OCI-LY7 (cell line): ENCODE results near the gene MT1H. TPM values are rescaled to one million over a fixed set of nuclear protein-coding genes. Genes with fewer than 3 reads are reported as not detected.
"Not testable (repeated sequence)": the region's sequence is repeated elsewhere in the genome, so short reads cannot be mapped to it uniquely, and the experiment has no call there.

ENCODE experiments used
- BruUV-seq: library from RNA; stranded (reverse); fragments of 400-500 nt; replicated peaks from 2 replicates; lab custom pipeline; 2021; lab: Mats Ljungman, UMichigan
- CTCF ChIA-PET: fragments of 300-600 bp; sonication (Branson Sonifier 250); formaldehyde crosslinking; loops from one replicate; lab custom pipeline; 2022; ENCODE audit warnings: antibody characterized with exemption; ENCODE audit not compliant: unreplicated experiment; lab: Charles Lee
- POLR2A ChIA-PET: fragments of 300-600 bp; sonication (Branson Sonifier 250); formaldehyde crosslinking; loops from one replicate; lab custom pipeline; 2022; ENCODE audit warnings: antibody characterized with exemption; lab: Charles Lee
- DNase-seq: peaks from one replicate; pipeline ENCODE4 v3.0.0-alpha.2; 2015; ENCODE audit warnings: low spot score
- H2AFZ ChIP-seq: fragments of 200-600 bp; sonication (generic), shearing (Covaris generic); 2 replicates; pipeline ENCODE4 v1.6.1; 2014; ENCODE audit warnings: mild to moderate bottlenecking, antibody characterized with exemption, low read length, moderate library complexity
- H3K27ac ChIP-seq: fragments of 200-600 bp; sonication (generic); 2 replicates; pipeline ENCODE4 v1.5.1; 2014; ENCODE audit warnings: mixed run types, low read depth, mild to moderate bottlenecking, moderate library complexity, low read length, inconsistent platforms; ENCODE audit not compliant: poor library complexity, severe bottlenecking
- H3K36me3 ChIP-seq: fragments of 200-600 bp; sonication (generic); 2 replicates; pipeline ENCODE4 v1.6.1; 2014; ENCODE audit warnings: mild to moderate bottlenecking, antibody characterized with exemption, low read length, moderate library complexity, mixed read lengths; ENCODE audit not compliant: insufficient read depth
- H3K4me1 ChIP-seq: fragments of 200-600 bp; sonication (generic); 2 replicates; pipeline ENCODE4 v1.5.1; 2014; ENCODE audit warnings: mild to moderate bottlenecking, low read length; ENCODE audit not compliant: insufficient read depth, poor library complexity, severe bottlenecking
- H3K4me2 ChIP-seq: fragments of 200-600 bp; sonication (generic); 2 replicates; pipeline ENCODE4 v1.6.1; 2014; ENCODE audit warnings: mild to moderate bottlenecking, low read length
- H3K4me3 ChIP-seq: fragments of 200-600 bp; sonication (generic); 2 replicates; pipeline ENCODE4 v1.5.1; 2014; ENCODE audit warnings: mild to moderate bottlenecking, low read depth, low read length; ENCODE audit not compliant: poor library complexity, severe bottlenecking
- H3K79me2 ChIP-seq: fragments of 200-600 bp; sonication (generic); 2 replicates; pipeline ENCODE4 v1.6.1; 2016; ENCODE audit warnings: low read depth, mild to moderate bottlenecking, low read length, moderate library complexity, mixed read lengths; ENCODE audit not compliant: insufficient read depth
- H3K9me2 ChIP-seq: fragments of 200-600 bp; sonication (generic); 2 replicates; pipeline ENCODE4 v1.6.1; 2016; ENCODE audit warnings: mild to moderate bottlenecking, low read length, mixed read lengths; ENCODE audit not compliant: insufficient read depth
- H3K9me3 ChIP-seq: fragments of 200-600 bp; sonication (generic); 2 replicates; pipeline ENCODE4 v1.6.1; 2014; ENCODE audit warnings: mild to moderate bottlenecking, mixed run types, low read length, mixed read lengths
- H4K20me1 ChIP-seq: fragments of 200-600 bp; sonication (generic); 2 replicates; pipeline ENCODE4 v1.6.1; 2014; ENCODE audit warnings: mild to moderate bottlenecking, antibody characterized with exemption, low read length, moderate library complexity, mixed read lengths; ENCODE audit not compliant: insufficient read depth
- EZH2phosphoT487 ChIP-seq: fragments of 200-600 bp; sonication (generic); IDR thresholded peaks from 2 replicates; pipeline ENCODE4 v1.6.1; 2018; ENCODE audit warnings: low read depth, borderline replicate concordance, mild to moderate bottlenecking, mixed run types, antibody characterized with exemption, low read length, moderate library complexity, mixed read lengths
- intact Hi-C: fragments of 100-400 bp; cut with micrococcal nuclease; formaldehyde crosslinking; loops from one replicate; pipeline ENCODE4 v1.10.0; 2022; ENCODE audit not compliant: unreplicated experiment
- total RNA-seq, 2 experiments: library from RNA; depleted of rRNA in 1 of 2; stranded (reverse); fragments of >200 nt in 1 of 2; shearing (Covaris generic) in 1 of 2; gene quantifications; 2 replicates each; pipeline ENCODE4 v1.2.3, GENCODE V29; 2014 to 2022
- TF ChIP-seq, protein P1 (sequence below): fragments of 200-600 bp; sonication (generic); conservative IDR thresholded peaks from 2 replicates; pipeline ENCODE4 v1.5.1; 2014; ENCODE audit warnings: mild to moderate bottlenecking, antibody characterized with exemption, low read length, moderate library complexity, mixed read lengths

Gene MT1H
- total RNA-seq, 2 experiments from 2014 or later = not detected

DNA sequence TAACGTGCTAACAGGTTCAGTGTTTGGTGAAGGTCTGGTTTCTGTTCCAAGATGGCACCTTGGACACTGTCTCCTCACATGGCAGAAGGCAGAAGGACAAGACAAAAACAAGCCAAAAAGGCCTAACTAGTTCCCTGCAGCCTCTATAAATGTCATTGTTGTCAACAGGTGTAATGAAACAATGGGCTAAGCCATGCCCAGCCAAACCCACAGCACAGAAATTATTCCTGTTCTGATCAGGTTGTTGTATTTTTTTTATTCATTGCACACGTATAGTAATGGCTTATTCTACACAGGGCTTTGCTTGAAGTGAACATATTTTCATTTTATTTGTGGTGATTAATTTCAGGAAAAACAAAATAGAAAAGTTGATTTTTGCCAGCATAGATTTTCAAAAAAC is 44.2 kb downstream of the MT1H start:
- Histone ChIP-seq H3K27ac (no peak overlapping the region), H3K79me2 (no peaks in the 10 kb centered on the region), H3K9me3 (no peaks in the 10 kb centered on the region), H3K4me2 (no peak overlapping the region), H4K20me1 (no peaks in the 10 kb centered on the region), H2AFZ (no peak overlapping the region), H3K4me3 (no peak overlapping the region), H3K9me2 (no peaks in the 10 kb centered on the region), H3K4me1 (peaks cover 15% of the 10 kb centered on the region), H3K36me3 (no peaks in the 10 kb centered on the region)
- no TSS peak for BruUV-seq
- CTCF ChIA-PET = no interaction called here
- intact Hi-C loops = no loop called here
- POLR2A ChIA-PET = interaction anchor here (1.0 kb wide), 1 partner anchor 117 kb away, joined by 3 read pairs; no protein-coding TSS in a partner anchor
- TF ChIP-seq EZH2phosphoT487 = no peak
- TF ChIP-seq, protein P1, sequence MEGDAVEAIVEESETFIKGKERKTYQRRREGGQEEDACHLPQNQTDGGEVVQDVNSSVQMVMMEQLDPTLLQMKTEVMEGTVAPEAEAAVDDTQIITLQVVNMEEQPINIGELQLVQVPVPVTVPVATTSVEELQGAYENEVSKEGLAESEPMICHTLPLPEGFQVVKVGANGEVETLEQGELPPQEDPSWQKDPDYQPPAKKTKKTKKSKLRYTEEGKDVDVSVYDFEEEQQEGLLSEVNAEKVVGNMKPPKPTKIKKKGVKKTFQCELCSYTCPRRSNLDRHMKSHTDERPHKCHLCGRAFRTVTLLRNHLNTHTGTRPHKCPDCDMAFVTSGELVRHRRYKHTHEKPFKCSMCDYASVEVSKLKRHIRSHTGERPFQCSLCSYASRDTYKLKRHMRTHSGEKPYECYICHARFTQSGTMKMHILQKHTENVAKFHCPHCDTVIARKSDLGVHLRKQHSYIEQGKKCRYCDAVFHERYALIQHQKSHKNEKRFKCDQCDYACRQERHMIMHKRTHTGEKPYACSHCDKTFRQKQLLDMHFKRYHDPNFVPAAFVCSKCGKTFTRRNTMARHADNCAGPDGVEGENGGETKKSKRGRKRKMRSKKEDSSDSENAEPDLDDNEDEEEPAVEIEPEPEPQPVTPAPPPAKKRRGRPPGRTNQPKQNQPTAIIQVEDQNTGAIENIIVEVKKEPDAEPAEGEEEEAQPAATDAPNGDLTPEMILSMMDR = no peak
- DNase-seq = no peak

DNA sequence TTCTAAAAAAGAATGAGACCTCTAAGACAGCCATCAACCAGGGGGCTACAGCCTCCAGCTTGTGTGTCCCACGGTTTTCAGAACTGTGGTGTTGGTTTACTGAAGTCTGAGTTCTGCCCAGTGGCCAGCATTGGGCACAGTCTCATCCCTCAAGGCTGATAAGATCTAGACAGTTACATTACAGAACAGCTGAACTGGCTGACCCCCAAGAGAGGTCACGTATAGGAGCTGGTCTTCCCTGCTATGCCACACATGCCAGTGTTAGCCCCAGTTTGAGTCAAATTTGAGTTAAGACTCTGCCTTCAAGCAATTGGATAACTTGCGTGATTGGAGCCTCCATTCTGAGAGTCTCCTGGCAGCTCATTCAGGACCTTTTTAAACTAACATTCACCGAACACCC is 45.5 kb downstream of the MT1H start:
- H4K20me1 ChIP-seq = no peaks in the 10 kb centered on the region
- H3K9me3 ChIP-seq = no peaks in the 10 kb centered on the region
- H3K4me1 ChIP-seq = peaks cover 4% of the 10 kb centered on the region
- H3K79me2 ChIP-seq = no peaks in the 10 kb centered on the region
- H3K4me2 ChIP-seq = no peak overlapping the region
- BruUV-seq = no TSS peak
- no peak overlapping the region for H3K4me3 ChIP-seq
- TF ChIP-seq EZH2phosphoT487 = no peak
- TF ChIP-seq, protein P1 = no peak
- H3K36me3 ChIP-seq = no peaks in the 10 kb centered on the region
- ChIA-PET CTCF (no interaction called here), POLR2A (no interaction called here)
- H3K27ac ChIP-seq = no peak overlapping the region
- DNase-seq = no peak
- H2AFZ ChIP-seq = no peak overlapping the region
- intact Hi-C loops = no loop called here
- no peaks in the 10 kb centered on the region for H3K9me2 ChIP-seq

DNA sequence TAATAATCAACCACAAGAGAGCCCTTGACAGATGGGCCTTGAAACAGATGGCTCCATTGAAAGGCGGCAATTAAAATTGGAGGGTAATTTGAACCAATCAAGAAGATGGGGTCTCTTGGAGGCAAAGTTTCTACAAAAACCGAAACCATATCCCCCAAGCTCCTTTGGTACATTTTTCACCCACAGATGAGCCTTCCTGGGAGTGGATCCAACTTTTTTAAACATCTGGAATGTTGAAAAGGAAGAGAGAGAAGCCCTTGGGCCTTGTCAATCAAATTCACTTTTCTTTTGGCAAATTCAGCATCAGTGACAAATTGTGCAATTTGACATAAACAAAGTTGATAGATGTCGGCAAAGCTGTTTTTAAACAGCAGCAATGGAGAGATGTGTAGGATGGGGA is 47.1 kb downstream of the MT1H start:
- no peaks in the 10 kb centered on the region for H3K9me2 ChIP-seq
- intact Hi-C loops = loop anchor here (1.0 kb wide), 1 partner anchor 28 kb away; no protein-coding TSS in a partner anchor
- no TSS peak for BruUV-seq
- ChIA-PET POLR2A (interaction anchor here (1.0 to 1.1 kb wide), 2 partner anchors 9 to 12 kb away, joined by 3 to 5 read pairs; no protein-coding TSS in a partner anchor), CTCF (no interaction called here)
- no peak overlapping the region for H2AFZ ChIP-seq
- H3K4me3 ChIP-seq = no peak overlapping the region
- H3K4me2 ChIP-seq = no peak overlapping the region
- DNase-seq = no peak
- no peaks in the 10 kb centered on the region for H4K20me1 ChIP-seq
- peaks cover 4% of the 10 kb centered on the region for H3K4me1 ChIP-seq
- H3K36me3 ChIP-seq = no peaks in the 10 kb centered on the region
- no peak for TF ChIP-seq EZH2phosphoT487
- TF ChIP-seq, protein P1 = no peak
- H3K27ac ChIP-seq = no peak overlapping the region
- H3K9me3 ChIP-seq = no peaks in the 10 kb centered on the region
- no peaks in the 10 kb centered on the region for H3K79me2 ChIP-seq

DNA sequence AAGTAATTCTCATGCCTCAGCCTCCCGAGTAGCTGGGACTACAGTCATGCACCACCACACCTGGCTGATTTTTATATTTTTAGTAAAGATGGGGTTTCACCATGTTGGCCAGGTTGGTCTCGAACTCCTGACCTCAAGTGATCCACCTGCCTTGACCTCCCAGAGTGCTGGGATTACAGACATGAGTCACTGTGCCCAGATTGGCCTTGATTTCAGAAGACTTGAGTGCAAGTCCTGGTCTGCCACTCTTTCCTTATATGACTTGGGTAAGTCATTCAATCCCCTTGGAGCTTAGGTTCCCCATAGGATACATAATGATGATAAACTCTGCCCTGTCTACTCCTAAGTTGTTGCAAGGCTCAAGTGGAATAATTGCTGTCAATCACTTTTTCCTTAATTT is 47.9 kb downstream of the MT1H start:
- H3K9me3 ChIP-seq, H3K79me2 ChIP-seq, BruUV-seq, H3K4me1 ChIP-seq, H2AFZ ChIP-seq, H3K36me3 ChIP-seq, H3K27ac ChIP-seq, DNase-seq, intact Hi-C loops, H4K20me1 ChIP-seq, CTCF ChIA-PET, H3K4me2 ChIP-seq, H3K4me3 ChIP-seq, H3K9me2 ChIP-seq: not testable (repeated sequence)
- POLR2A ChIA-PET = interaction anchor here (1.0 to 1.1 kb wide), 2 partner anchors 8 to 11 kb away, joined by 3 to 4 read pairs; no protein-coding TSS in a partner anchor
